NCI-H526 (cell line): ENCODE data around the gene PCDHGA8.
"Not testable (repeated sequence)": the region's sequence is repeated elsewhere in the genome, so short reads cannot be mapped to it uniquely, and the experiment has no call there.

ENCODE experiments used
- DNase-seq, 2 experiments: peaks; one replicate each; lab custom pipeline; 2025; lab: John Stamatoyannopoulos, UW

PCDHGA8 gene

DNA sequence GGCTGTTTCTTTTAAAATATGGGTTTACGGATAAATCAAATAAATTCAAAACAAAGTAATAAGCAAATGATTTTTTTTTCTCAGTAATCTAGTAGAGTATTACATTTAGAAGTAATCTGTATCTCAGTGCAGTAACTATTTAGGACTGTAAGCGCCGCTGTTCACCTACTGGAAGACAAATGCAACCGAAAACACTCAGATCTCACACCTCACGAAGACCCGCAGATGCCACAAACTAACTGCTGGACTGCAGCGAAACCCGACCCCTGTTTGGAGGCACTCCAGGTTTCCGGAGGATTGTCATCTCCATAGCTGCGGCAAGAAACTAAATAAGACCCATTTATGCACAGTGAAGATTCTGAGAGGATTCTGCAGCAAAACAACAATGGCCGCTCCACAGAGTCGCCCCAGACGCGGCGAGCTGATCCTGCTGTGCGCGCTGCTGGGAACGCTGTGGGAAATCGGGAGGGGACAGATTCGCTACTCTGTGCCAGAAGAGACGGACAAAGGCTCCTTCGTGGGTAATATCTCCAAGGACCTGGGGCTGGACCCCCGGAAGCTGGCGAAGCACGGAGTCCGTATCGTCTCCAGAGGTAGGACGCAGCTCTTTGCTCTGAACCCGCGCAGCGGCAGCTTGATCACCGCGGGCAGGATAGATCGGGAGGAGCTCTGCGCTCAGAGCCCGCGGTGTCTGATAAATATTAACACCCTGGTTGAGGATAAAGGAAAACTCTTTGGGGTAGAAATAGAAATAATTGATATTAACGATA is at the start of gene PCDHGA8:
TSS of gene PCDHGA8 (plus strand) at position 205 of the 770 bp plus-strand sequence. CDS start at position 386, 181 bp downstream.
- DNase-seq = peak in 1 of 2 experiments; percentile 0

DNA sequence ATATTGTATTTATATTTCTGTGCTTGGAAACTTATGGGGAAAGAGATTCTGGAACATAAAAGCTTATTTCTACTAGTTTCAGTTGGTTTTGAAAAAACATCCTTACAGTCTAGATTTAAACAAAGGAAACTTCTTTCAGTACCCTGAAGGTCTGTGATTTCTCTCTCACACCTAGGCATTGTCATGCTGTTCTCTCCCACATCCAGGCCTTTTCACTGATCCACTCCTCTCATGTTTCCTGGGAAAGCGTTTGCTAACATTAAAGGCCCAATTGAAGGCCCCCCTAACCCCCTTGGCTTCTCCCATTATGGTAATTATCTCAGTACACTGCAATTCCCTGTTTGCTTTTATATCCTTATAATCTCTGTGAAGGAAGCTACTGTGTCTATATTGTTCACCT is 49.7 kb upstream of the PCDHGA8 start:
- DNase-seq = no peak

DNA sequence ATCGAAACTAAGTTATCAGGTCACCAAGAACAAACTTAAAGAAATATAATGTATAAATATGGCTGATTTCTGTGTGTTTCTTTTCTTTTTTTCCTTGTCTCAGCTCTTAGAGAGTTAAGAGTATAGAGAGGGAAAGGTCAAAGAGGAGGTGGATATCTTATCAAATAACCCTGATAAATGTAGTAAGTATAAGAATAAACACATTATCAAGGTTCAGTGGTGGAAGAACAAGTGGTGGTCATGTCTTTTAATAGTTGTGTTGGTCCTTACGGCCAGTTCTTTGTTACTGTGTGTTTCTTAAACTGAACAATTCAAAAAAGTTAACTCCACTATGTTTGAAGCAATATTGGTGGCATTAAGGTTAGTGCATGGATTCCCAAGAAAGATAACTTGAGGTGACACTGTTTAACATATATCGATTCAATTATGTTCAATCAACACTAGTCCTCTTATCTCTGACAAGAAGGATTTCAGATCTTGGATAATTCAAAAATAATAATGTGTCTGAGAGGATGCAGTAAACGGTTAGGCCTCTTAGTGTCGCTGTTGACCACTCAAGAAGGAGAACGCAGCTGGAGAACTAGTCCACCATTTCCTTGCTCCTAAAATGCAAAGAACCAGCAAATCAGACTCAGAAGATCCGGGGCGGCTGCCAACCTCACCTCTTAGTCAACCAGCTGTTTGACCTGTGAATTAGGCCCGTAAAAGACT is 49.0 kb upstream of the PCDHGA8 start, which contains the start of gene PCDHGA3:
TSS of gene PCDHGA3 (plus strand) at position 588 of the 711 bp plus-strand sequence. CDS start 205 bp downstream, outside the sequence.
- peak in 1 of 2 experiments; percentile 15 for DNase-seq

GRCh38 chr5:141343953-141344463 is 48.4 kb upstream of the PCDHGA8 start:
- no peak for DNase-seq

DNA sequence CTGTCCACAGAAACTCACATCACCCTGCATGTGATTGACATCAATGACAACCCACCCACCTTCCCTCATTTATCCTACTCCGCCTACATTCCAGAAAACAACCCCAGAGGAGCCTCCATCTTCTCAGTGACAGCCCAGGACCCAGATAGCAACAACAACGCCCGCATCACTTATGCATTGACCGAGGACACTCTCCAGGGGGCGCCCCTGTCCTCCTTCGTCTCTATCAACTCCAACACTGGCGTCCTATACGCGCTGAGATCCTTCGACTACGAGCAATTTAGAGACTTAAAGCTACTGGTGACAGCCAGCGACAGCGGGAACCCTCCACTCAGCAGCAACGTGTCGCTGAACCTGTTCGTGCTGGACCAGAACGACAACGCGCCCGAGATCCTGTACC is 47.1 kb upstream of the PCDHGA8 start:
- no peak for DNase-seq

- DNase-seq = not testable (repeated sequence)
Observed at GRCh38 chr5:141346017-141346416, 46.4 kb upstream of the PCDHGA8 start.

DNA sequence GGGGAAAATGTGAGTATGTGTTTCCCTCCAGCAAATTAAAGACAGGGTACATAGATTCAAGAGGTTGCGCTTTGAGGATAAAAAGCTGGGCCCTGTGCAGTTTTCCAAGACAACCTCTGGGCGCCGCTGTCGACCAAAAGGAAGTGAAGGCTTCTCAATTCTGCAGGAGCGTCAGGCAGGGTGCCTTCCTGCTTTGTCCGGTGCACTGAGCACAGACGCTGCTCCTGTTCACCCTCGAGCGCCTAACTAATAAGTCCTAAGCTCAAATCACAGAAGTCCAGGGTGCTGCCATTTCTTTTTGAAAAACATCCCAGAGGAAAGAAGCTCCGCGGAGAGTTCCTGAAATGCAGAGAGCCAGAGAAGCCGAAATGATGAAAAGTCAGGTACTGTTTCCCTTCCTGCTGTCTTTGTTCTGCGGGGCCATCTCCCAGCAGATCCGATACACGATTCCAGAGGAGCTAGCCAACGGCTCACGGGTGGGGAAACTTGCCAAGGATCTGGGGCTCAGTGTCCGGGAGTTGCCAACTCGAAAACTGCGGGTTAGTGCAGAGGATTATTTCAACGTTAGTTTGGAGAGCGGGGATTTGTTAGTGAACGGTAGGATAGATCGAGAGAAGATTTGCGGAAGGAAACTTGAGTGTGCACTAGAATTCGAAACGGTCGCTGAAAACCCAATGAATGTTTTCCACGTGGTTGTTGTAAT is 42.4 kb upstream of the PCDHGA8 start, which contains the start of gene PCDHGB1:
TSS of gene PCDHGB1 (plus strand) at position 183 of the 703 bp plus-strand sequence. CDS start at position 345, 162 bp downstream.
- DNase-seq = peak; percentile 62 to 74

GRCh38 chr5:141351591-141351990 is 40.8 kb upstream of the PCDHGA8 start:
- DNase-seq = no peak

GRCh38 chr5:141354900-141355469 is 37.4 kb upstream of the PCDHGA8 start, which contains the start of gene PCDHGA4:
Gene PCDHGA4 (plus strand): TSS chr5:141355021. CDS start chr5:141355108, 87 bp downstream.
- DNase-seq = no peak

GRCh38 chr5:141355641-141356040 is 36.8 kb upstream of the PCDHGA8 start:
- DNase-seq = no peak

DNA sequence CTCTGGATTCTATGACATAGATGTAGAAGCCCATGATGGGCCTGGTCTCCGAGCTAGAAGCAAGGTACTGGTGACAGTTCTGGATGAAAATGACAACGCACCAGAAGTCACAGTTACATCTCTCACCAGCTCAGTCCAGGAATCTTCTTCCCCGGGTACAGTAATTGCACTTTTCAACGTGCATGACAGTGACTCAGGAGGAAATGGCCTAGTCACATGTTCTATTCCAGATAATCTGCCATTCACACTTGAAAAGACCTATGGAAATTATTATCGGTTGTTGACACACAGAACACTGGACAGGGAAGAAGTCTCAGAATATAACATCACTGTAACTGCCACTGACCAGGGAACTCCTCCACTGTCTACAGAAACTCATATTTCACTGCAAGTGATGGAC is 36.3 kb upstream of the PCDHGA8 start:
- DNase-seq = no peak

- no peak for DNase-seq
Observed at GRCh38 chr5:141356950-141357349, 35.5 kb upstream of the PCDHGA8 start.

DNA sequence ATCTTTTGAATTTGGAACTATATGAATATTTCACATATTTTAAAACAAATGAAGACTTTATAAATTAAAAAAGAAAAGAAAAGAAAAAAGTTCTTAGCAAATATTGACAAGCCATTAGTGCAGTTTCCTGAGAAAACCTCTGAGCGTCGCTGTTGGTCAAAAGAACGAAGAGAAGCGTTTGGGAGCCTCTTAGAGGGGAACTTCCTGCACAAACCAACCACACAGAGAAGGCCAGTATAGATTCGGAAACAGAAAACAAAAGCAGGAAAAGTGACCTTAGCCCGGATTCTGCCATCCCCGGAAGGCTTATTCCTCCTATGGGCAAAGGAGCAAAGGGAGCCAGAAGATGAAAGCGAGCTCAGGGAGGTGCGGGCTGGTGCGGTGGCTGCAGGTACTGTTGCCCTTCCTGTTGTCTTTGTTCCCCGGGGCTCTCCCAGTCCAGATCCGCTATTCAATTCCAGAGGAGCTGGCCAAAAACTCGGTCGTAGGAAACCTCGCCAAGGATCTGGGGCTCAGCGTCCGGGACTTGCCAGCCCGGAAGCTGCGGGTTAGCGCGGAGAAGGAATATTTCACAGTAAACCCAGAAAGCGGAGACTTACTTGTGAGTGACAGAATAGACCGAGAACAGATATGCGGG is 32.5 kb upstream of the PCDHGA8 start, which contains the start of gene PCDHGB2:
TSS of gene PCDHGB2 (plus strand) at position 205 of the 637 bp plus-strand sequence. CDS start at position 347, 142 bp downstream.
- DNase-seq = peak; percentile 2 to 49

GRCh38 chr5:141360685-141361084 is 31.7 kb upstream of the PCDHGA8 start:
- DNase-seq = no peak

DNA sequence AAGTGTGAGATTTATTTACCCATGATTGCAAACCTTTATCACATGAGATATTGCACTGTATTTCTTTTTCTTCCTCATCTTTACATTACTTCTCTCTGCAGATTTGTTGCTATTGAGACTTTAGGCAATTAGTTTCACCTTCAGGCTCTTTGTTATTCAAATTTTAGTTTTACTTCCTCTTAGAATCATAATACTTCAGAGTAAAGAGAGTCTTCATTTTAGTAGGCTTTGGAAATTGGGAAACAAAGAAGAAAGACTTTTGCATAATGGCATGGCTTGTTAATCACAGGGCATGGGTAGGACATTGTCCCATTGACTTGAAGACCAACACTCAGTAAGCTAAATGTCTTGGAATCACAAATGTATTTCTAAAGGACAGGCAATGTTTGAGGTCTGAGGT is 29.7 kb upstream of the PCDHGA8 start:
- DNase-seq = no peak

DNA sequence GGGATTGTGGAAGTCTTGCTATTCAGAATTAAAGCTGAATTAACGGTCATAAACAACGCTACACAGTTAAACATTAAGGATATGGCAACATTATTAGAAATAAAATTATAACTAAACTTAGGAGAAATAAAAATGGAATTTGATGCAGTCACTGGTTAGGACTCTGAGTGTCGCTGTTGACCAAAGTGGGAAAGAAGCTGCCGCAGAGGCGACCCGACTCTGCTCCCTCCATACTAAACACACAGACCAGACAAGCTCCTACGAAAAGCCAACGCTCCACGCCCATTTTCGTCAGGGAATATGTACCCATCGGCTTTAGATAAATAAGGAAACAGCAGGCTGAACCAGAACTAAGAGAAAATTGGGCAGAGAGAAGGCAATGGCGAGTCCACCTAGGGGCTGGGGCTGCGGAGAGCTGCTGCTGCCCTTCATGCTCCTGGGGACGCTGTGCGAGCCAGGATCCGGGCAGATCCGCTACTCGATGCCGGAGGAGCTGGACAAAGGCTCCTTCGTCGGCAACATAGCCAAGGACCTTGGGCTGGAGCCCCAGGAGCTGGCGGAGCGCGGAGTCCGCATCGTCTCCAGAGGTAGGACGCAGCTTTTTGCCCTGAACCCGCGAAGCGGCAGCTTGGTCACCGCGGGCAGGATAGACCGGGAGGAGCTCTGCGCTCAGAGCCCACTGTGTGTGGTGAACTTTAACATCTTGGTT is 28.3 kb upstream of the PCDHGA8 start, which contains the start of gene PCDHGA5:
TSS of gene PCDHGA5 (plus strand) at position 211 of the 709 bp plus-strand sequence. CDS start at position 380, 169 bp downstream.
- no peak for DNase-seq

- no peak for DNase-seq
Observed at GRCh38 chr5:141366016-141366896, 26.2 kb upstream of the PCDHGA8 start.

DNA sequence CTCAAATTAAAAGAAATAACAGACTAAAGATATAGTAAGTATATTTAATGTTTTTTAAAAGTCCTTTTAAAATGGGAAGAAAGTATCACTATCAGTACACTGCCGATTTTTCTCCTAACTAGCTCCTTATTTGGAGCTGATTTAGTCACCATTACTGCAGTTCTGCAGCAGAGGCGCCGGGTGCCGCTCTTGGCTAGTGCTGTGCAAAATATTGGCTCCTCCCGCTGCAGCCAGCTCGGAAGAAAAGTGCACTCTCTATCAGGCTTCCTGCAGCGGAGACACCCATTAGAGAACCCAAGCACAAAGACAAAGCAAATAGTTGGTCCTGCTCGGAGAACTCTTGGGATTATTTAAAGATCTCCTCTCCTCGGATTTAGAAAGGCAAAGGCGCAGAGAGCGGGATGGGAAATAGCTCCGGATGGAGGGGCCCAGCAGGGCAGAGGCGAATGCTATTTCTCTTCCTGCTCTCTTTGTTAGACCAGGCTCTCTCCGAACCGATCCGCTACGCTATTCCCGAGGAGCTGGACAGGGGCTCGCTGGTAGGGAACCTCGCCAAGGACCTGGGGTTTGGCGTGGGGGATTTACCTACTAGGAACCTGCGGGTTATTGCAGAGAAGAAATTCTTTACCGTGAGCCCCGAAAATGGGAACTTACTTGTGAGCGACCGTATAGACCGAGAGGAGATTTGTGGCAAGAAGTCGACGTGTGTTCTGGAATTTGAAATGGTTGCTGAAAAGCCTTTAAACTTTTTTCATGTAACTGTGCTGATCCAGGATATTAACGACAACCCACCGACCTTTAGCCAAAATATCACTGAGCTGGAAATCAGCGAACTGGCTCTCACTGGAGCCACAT is 22.2 kb upstream of the PCDHGA8 start, which contains the start of gene PCDHGB3:
TSS of gene PCDHGB3 (plus strand) at position 249 of the 855 bp plus-strand sequence. CDS start at position 402, 153 bp downstream.
- DNase-seq = no peak
